ENCODE results near the gene FMNL2.

FMNL2 gene

DNA sequence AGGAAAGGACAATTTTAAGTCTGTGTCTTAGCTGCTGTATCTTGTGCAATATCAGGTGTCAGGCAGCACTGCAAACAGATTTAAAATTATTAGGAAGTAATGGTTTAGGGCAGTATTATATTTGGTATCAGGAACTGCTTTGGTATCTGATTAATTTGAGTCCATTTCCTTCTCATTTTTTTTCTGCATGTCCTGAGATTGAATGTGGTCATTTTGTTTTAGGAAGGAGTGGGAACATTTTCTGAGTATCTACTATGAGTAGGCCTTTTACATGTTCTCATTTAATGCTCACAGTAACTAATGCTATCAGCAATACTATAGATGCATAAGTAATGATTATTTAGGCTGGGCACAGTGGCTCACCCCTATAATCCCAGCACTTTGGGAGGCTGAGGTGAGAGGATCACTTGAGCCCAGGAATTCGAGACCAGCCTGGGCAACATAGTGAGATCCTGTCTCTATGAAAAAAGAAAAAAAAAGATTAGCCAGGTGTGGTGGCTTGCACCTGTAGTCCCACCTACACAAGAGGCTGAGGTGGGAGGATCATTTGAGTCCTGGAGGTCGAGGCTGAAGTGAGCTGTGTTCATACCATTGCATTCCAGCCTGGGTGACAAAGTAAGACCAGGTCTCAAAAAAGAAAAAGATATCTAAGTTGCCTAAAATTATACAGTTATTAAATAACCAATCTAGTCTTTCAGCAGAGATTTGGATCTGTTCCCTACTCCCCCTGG, 4.7 kb downstream of the FMNL2 start:
- no peak for DNase-seq (ENCODE audit: low read depth)

DNA sequence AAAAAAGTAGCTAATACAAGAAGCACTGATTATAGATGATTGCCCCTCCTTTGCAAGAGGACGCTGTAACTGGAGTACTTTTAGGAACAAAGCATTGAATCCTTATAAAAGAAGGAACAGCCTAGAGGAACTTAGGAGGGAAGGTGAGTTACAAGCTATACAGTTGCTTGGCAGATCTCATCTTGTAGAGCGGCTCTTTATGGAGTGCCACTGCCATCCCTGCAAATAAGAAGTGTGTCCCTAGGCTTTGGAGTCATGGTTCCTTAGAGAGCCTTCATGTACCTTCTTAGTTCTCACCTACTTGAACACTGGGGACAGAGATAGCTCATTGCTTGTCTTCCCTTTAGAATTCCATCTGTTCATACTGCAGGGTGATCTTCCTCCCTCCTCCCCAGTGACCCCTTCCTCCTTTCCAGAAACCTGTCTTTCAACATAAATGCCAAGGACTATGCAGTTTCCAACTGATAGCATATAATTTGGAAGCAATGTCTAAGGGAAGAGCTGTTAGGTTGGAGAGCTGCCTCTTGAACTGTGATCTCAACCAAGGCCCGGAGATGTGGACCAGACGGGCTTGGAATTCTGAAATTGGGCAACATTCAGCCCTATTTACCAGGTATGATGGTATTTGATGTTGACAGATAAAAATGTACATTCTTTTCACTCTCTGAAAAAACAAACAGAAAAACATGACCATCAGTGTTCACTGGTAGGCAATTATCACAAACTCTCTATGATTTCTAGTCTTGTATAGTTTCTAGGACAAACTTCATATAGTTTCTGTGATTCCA, 7.5 kb downstream of the FMNL2 start:
- DNase-seq (ENCODE audit: low read depth): no peak

DNA sequence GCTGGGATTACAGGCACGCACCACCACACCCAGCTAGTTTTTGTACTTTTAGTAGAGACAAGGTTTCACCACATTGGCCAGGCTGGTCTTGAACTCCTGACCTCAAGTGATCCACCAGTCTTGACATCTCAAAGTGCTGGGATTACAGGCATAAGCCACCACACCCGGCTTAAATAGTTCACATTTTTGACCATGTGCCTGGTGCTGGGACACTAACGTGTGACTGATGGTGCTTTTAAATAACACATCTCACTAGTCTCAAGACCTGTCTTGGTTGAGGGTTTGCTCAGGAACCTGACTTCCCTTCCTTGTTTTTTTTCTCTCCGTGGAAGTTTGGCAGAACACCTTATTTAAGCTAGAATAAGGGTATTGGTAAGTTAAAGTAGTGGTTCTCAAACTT, 8.5 kb downstream of the FMNL2 start:
- DNase-seq (ENCODE audit: low read depth): no peak

DNA sequence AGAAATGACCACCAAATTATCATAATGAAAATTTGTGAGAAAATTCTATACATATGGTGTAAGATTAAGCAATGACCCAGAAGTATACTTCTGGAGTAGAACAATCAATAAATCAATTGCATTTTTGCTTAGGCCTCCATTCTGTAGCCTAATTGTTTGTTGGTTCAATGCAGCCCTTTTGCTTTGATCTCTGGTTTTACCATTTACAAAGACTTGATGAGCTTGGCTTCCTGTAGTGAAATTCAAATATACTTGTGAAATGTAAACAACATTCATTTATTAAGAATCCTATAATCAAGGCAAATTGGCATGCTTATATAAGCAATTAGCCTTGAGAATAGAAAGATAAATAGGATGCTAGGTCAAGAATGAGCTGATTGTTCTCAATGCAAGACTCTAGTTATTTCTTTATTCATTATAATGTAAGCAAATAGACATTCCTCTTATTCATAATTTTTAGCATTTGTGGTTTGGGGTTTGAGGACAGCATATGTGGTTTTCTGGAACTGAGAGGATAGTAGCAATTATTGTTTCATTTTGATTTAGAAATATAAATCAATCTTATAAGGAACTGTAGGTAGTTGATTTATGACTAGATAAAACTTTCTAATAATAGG, 9.7 kb downstream of the FMNL2 start:
- DNase-seq (ENCODE audit: low read depth): no peak

DNA sequence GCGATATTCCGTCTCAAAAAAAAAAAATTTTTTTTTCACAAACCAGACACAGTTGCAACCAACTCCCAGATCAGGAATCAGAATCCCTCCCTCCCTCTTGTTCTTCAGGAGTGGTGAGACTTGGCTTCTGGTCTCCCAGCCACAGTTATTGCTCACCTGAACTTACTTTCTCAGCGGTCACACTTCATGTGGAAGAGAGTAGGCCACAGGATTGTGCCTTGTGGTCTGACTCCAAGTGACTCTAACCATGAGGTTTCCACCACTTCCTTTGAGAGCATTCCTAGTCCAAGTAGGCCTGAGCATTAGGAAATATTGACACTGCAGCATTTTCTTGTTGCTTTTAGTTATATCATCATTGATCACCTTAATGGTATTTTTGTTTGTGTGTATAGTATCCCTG, 12.1 kb downstream of the FMNL2 start:
- no peak for DNase-seq (ENCODE audit: low read depth)

DNA sequence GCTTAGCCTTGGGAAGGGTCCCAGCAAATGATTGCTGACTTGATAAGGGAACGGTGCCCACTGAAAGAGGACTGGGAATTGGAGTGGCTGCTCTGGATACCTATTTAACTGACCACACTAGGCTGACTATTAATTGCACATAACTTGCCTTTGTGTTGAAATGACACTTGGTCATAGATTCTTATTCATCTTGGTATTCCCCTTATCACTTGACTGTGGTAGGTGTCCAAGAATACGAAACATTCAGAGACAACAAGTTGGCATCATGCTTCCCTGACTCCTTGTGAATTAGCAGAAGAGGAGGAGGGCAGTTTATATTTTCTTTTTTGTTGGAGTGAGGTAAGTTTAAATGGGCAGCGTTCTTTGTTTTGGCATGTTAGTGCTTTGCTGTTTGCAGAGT, 13.4 kb downstream of the FMNL2 start:
- no peak for DNase-seq (ENCODE audit: low read depth)

DNA sequence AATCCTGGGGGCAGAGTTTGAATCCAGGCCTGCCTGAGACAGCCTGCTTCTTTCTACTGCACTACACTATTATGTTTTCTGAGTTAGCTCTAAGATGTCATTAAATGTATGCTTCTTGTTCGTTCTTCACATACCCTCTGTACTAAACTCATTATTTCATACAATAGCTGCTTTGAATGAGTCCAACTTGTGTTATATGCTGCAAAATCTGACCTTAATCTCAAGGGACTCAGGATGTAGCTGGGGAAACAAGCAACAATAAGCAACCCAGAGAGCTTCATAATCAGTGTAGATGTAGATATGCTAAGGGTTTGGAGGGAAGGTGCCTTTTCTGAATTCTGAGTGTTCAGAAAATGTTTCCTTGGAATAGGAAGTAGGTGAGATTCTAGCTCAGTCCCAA, 14.4 kb downstream of the FMNL2 start:
- no peak for DNase-seq (ENCODE audit: low read depth)

DNA sequence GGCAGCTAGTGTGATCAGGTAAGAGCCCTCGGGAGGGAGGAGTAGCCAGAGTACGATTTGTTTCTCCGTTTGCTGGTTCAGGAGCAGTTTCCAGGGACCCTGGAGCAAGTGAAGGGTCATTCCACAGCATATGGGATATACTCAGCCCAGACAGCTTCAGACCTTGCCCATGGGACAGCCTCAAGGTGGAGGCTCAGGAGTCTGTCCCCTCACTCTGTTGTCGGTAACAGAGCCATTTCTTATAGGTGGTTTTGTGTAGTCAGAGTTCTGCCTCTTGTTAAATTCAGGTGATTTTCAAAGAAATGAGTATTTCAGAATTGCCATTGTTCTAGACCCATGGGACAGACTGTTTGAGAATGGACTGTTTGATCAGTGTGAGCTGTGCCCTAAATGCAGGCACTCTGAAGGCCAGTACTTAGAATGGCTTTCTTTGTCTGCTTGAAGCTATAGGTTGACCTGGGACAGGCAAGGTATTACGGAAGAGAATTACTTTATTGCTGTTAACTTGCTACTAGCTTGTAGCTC, 15.2 kb downstream of the FMNL2 start:
- no peak for DNase-seq (ENCODE audit: low read depth)

DNA sequence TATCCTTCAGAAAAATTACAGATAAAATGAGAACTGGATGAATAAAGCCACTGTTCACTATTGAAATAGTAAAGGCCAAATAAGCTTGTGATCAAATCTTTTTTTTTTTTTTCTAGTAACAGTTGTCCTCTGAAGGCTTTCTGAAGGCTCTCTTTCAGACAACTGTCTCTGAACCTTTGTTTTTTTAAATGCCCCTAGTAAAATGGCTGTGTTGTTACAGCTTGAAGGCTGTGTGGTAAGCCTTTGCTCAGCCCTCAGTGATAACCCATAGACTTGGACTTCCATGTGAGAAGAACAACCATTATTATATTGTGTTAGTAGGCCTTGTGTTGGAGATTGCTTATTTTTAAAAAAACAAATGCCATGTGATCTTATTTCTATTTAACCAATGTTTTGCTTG, 17.6 kb downstream of the FMNL2 start:
- DNase-seq (ENCODE audit: low read depth): no peak

DNA sequence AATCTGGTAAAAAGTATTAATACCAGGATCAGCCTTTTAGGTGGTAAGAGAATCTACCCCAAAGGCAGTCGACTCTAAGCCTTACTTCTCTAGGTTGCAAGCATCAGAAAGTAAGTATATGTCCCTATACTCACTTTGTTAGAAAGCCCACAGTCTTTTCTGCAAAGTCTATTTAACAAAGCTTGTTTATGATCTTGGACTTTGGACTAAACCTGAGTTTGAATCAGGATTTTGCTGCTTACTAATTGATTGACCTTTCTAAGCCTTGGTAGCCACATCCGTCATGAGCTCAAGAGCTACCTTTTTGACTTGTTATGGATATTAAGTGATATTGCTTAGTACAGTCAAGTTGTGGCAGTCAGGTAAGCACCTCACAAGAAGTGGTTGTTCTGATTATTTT, 18.4 kb downstream of the FMNL2 start:
- no peak for DNase-seq (ENCODE audit: low read depth)

DNA sequence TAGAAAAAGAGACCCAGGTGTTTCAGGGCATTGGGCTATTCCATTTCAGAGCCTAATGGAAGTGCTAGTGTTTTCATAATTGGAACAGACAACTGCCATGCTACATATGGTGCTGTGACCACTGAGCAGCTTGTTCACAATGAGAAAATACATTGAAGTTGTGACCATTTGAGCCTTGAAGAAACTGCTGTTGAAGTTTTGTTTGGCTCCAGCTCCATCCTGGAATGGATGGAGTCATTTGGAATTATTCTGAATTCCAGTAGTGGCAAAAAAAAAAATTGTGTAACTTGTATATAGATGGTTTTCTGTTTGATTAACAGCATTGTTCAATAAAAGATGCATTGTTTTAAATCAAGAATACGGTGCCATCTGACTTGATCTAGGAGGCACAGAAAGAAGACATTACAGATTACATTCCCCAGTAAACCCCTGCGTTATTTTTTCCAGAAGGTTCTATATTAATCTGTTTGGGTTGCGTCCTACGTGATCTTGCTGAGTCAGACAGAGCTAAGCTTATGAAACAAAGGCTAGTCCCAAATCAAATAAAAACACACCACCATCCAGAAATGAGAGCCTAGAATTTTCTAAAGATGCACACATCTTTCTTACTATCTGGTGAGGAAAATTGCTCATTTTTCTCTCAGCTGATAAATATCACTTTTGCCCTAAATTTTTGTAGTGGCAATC, 19.2 kb downstream of the FMNL2 start:
- DNase-seq (ENCODE audit: low read depth): no peak

DNA sequence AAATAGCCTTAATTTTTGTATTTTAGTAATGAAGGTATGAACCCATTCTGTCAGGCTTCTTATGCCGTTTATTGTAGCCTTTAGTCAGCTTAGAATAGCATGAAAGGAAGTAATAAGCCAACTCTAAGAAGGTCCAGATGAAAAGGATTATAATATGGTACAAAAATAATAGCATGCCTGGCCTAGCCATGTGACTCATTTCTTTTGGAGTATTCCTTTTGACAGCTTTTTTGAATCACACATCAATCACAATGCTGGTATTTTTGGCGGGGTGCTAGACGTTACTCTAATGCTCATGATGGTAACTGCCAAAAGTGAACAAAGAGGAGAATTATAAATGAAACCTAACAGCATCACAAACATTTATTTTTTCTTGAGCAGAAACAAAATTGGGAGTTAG, 19.9 kb downstream of the FMNL2 start:
- no peak for DNase-seq (ENCODE audit: low read depth)

DNA sequence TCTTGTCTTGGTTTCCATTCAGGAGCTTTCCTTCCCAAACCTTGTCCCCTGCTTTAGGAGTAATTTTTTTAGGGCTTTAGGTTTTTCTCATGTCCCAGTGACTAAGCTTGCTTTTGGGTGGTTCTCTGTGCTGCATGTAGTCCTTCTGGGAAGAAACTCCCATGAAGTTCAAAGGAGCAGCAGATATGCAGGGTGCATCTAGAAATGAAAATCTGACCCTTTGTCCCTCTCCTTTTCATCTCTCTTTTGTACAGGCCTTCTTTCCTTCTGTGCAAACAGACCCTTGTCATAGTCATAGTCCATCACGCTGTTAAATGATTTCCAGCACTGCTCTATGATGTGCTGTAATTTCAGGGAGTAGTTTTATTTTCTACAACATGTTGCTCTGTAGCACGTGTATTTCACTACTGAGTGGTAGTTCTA, 20.4 kb downstream of the FMNL2 start:
- no peak for DNase-seq (ENCODE audit: low read depth)

DNA sequence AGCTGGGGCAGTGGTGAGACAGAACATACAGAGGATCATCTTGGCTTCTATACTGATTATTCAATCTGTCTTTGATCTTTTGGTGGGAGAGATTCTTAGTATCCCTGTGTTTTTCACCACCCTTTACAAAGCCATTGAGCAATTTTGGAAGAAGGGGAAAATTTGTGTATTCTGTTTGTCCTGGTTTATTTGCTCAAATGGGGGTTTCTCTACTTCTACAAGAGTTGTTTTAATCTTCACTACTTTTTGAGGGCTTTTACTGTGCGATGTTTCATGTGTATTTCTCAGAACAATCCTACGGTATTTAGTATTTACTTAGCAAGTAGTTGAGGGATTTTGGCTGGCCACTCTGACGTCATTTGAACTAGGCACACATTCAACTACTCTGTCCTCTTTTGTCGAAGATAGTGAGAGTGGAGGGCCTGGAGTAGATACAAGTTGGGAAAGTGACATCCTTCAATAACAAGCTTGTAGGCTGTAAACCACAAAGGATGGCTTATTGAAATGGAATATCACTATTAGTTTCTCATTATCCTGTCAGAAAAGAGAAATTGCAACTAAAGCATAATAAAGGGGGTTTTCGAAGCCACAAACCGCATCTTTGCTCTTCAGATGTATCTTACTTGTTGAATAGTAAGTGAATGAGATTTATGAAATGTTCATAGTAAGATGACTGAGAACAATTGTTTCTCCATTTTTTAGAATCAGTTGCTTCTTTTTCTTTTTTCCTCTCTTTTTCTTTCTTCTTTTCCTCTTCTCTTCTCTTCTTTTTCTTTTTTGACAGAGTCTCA, 24.8 kb downstream of the FMNL2 start:
- DNase-seq (ENCODE audit: low read depth): no peak

DNA sequence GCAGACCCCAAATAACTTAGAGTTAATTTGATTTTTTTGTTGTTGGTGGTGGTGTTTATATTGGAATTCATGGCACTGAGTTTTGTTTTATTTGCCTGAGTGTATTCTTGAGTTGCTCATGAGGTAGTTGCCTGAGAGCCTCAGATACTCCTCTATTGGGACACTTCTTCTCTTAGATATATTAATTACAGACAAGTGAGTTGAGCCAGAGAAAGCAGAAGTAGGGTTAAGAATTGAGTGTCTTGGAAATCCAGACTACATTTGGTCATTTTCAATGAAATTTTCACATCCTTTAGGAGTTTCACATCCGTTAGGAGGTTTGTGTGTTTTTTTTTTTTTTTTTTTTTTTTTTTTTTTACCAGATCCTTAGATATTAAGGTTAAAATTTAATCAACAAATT, 29.0 kb downstream of the FMNL2 start:
- DNase-seq (ENCODE audit: low read depth): no peak

DNA sequence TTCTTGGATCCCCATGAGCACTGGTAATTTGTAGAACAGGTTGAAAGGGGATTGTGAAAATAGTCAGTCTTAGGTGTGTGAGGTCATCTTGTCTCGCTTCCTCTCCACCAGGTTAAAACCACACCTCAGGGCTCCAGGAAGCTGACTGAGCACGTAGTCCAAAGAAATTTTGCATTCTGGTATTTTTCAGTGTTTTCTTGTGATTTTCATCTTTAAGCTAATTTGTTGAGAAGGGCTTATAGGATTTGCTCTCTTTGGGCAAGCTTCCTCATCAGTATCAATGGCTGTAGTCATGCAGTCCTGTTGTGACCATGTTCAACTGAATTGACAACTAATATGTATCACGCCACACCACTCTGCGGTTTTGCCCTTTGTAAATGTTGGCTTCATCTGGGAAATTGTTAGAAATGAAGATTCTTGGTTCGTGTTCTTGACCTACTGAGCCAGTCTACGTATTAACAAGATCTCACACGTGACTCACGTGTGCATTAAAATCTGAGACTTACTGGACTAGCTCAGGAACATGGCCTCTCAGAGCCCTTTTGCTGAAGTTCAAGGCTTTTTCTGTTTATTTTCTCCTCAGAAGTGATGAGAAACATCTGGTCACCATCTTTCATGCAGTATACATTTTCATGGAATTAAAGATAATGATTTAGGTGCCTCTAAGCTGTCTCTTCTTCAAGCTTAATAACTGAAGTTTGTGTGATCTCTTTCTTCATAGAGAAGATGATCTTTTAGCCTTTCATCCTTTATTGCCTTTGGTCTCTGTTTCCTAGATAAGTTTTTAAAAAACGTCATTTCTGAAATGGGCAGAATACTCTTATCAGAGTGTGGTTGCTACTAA, 32.8 kb downstream of the FMNL2 start:
- DNase-seq (ENCODE audit: low read depth): no peak

DNA sequence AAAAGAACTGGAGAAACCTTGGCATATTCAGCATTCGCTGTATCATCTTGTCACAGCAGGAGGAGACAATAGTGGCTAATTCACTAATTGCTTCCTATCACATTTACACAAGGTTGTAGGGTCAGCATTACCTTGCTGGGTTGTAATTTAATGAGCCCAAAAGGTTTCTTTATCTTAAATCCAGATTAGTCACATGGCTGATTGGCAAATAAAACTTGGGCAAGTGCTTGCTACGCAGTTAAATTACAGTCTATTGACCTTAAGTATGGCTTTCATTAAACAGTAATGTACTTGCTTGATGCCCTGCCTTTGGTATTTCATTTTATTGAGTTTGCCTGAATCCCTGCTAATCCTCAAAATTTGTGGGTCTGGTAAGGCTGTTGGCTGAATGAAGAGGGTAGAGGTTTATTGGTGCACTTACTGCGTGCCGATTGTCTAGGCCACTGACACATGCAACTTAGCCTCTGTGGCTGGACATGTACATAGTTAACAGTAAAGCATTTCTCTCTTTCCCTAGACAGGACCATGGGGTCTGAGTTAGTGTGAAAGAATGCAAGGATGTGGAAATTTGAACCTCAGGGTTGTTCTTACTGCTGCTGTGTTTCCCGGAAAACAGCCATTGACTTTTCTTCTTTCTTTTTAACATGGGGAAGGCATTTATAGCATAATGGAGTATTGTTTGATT, 34.3 kb downstream of the FMNL2 start:
- DNase-seq (ENCODE audit: low read depth): no peak

DNA sequence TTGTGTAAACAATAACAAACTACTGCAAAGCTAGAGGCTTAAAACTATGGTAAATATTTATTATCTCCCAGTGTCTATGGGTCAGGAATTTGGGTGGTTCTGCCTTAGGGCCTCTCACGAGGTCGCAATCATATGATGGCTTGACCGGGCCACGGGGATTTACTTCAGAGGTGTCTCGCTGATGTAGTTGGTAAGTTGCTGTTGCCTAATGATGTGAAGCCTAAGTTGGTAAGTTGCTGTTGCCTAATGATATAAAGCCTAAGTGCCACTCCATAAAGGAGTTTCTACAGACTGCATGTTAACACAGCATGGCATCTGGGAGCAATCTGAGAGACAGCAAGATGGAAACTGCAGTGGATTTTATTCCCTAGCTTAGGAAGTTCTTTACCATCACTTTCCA, 35.8 kb downstream of the FMNL2 start:
- no peak for DNase-seq (ENCODE audit: low read depth)

DNA sequence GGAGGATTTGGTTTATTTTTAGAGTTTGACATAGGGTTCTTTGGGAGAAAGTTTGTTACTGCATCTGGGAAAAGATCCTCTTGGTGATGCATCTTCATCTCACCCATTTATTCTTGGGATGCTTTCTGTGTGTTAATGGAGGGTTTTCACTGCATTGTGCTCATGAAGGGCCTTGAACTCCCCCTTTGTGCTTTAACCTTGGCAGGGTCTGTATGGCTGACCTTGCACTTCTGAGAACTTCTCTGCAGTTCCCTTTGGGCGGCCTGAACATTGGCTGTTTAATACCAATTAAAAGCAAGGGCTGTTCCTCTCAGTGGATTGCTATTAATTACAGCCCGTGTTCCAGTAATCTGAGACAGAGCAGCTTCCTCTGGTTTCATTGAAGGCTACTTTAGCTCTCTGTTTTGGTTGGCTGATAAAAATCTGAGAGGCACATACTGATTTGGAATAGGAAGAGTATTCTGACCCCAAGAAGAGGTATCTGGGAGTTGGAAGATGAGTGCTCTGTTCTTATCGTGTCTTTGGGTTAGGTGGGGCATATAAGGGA, 37.5 kb downstream of the FMNL2 start:
- DNase-seq (ENCODE audit: low read depth): no peak

DNA sequence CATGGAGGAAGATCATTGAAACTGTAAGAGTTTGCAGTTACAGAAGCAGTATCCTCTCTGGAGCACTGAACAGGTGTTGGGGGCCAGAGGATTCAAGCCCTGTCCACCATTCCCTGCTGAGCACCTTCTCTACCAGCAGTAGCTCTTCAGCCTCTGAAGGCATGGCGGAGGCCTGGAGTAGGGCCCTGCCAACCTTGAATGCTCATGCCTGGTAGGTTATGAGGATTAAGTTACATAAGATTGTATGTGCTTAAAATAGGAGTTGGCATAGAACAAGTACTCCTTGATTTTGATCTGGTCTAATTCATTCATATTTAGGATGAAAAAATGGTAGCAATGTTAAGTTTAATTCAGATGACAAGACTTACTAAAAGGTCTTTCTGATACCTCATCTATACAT, 40.2 kb downstream of the FMNL2 start:
- DNase-seq (ENCODE audit: low read depth): no peak
